ENCODE measurements around the gene NSMF. TPM values are rescaled to one million over a fixed set of nuclear protein-coding genes. Genes with fewer than 3 reads are reported as not detected.
"Not testable (repeated sequence)": the region's sequence is repeated elsewhere in the genome, so short reads cannot be mapped to it uniquely, and the experiment has no call there.

NSMF gene
- total RNA-seq, 1 donor from 2014 or later: 52.5 TPM

DNA sequence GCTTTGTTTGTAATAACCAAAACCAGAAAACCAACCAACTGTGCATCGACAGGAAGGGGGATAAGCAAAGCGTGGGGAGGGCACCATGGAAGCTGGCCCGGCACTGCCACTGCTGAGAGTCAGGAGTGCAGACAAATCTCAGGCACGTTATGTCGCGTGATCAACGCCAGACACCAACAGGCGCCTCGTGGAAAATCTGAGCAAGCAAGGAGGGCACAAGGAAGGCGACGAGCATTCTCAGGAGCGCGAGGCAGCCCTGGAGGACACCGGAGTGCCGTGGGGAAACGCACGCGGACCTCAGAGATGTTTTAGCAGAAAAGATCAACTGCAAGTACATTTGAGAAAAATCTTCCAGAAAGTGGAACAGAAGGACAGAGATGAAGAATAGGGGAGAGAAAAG is 15.1 kb upstream of the NSMF start:
- TF ChIP-seq, protein P1, sequence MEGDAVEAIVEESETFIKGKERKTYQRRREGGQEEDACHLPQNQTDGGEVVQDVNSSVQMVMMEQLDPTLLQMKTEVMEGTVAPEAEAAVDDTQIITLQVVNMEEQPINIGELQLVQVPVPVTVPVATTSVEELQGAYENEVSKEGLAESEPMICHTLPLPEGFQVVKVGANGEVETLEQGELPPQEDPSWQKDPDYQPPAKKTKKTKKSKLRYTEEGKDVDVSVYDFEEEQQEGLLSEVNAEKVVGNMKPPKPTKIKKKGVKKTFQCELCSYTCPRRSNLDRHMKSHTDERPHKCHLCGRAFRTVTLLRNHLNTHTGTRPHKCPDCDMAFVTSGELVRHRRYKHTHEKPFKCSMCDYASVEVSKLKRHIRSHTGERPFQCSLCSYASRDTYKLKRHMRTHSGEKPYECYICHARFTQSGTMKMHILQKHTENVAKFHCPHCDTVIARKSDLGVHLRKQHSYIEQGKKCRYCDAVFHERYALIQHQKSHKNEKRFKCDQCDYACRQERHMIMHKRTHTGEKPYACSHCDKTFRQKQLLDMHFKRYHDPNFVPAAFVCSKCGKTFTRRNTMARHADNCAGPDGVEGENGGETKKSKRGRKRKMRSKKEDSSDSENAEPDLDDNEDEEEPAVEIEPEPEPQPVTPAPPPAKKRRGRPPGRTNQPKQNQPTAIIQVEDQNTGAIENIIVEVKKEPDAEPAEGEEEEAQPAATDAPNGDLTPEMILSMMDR (IDR thresholded peaks at IDR 0.05; ENCODE audit: insufficient read depth, low read length, poor library complexity, severe bottlenecking): no peak
- H3K36me3 ChIP-seq (ENCODE audit: control insufficient read depth, insufficient read depth, low read length): no peaks in the 10 kb centered on the region
- no peak for DNase-seq (ENCODE audit: low read depth)
- H3K4me3 ChIP-seq (ENCODE audit: low read depth, low read length): no peak overlapping the region
- H3K27me3 ChIP-seq (ENCODE audit: control insufficient read depth, insufficient read depth, low read length): peaks cover 12% of the 10 kb centered on the region

DNA sequence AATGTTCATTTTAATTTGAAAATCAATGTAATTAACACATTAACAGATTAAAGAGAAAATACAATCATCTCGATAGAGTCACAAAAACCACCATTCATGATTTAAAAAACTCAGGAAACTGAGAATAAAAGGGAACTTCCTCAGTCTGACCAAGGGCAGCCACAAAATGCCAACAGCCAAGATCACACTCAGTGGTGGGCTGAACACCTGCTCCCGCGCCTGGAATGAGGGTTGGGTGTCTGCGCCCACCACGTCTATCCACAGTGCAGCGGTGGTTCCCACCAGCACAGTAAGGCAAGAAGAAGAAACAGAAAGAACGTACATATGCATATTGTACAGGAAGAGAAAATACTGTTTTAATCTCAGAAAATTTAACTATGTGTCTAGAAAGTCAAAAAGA is 11.7 kb upstream of the NSMF start:
- no peak for DNase-seq (ENCODE audit: low read depth)
- TF ChIP-seq, protein P1 (IDR thresholded peaks at IDR 0.05; ENCODE audit: insufficient read depth, low read length, poor library complexity, severe bottlenecking): no peak
- no peak overlapping the region for H3K4me3 ChIP-seq (ENCODE audit: low read depth, low read length)
- H3K36me3 ChIP-seq (ENCODE audit: control insufficient read depth, insufficient read depth, low read length): no peaks in the 10 kb centered on the region
- peaks cover 4% of the 10 kb centered on the region for H3K27me3 ChIP-seq (ENCODE audit: control insufficient read depth, insufficient read depth, low read length)

DNA sequence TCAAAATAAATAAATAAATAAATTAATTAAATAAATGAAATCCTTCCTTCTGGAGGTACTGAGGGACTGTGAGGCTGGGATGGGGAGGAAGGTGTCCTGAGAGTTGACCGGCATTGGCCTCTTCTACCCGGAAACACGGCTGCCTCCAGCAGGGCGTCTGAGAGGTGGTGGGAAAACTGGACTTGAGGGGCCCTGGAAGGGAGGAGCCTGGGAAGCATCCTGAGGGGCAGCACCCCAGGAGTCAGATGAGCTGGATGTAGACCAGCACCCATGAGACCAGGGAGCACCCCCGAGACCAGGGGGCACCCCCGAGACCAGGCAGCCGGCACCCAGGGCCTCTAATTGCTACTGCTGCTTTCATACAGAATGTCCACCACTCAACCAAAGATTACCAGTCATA is 8.8 kb upstream of the NSMF start:
- no peak overlapping the region for H3K4me3 ChIP-seq (ENCODE audit: low read depth, low read length)
- no peak for DNase-seq (ENCODE audit: low read depth)
- H3K36me3 ChIP-seq (ENCODE audit: control insufficient read depth, insufficient read depth, low read length): no peaks in the 10 kb centered on the region
- peaks cover 4% of the 10 kb centered on the region for H3K27me3 ChIP-seq (ENCODE audit: control insufficient read depth, insufficient read depth, low read length)
- TF ChIP-seq, protein P1 (IDR thresholded peaks at IDR 0.05; ENCODE audit: insufficient read depth, low read length, poor library complexity, severe bottlenecking): no peak

DNA sequence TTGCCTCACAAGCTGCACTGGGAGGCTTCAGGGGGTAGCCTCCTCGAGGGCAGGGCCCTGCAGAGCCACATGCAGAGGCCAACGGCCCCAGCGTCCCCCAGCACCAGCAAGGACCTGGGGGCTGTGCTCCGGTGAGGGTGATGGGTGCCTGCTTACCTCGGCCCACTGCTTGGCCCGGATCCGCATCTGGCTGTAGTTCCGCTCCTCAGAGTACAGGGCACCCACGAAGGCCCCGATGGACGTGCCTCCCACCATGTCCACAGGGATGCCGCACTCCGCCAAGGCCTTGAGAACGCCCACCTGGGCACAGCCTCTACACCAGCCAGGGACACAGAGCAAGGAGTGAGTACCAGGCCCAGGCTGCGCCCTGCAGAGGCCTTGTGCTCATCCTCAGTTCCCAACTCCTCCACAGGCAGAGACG is 8.0 kb upstream of the NSMF start:
- Histone ChIP-seq H3K36me3 (ENCODE audit: control insufficient read depth, insufficient read depth, low read length) (no peaks in the 10 kb centered on the region), H3K4me3 (ENCODE audit: low read depth, low read length) (no peak overlapping the region), H3K27me3 (ENCODE audit: control insufficient read depth, insufficient read depth, low read length) (peaks cover 7% of the 10 kb centered on the region)
- TF ChIP-seq, protein P1 (IDR thresholded peaks at IDR 0.05; ENCODE audit: insufficient read depth, low read length, poor library complexity, severe bottlenecking): no peak
- DNase-seq (ENCODE audit: low read depth): no peak

DNA sequence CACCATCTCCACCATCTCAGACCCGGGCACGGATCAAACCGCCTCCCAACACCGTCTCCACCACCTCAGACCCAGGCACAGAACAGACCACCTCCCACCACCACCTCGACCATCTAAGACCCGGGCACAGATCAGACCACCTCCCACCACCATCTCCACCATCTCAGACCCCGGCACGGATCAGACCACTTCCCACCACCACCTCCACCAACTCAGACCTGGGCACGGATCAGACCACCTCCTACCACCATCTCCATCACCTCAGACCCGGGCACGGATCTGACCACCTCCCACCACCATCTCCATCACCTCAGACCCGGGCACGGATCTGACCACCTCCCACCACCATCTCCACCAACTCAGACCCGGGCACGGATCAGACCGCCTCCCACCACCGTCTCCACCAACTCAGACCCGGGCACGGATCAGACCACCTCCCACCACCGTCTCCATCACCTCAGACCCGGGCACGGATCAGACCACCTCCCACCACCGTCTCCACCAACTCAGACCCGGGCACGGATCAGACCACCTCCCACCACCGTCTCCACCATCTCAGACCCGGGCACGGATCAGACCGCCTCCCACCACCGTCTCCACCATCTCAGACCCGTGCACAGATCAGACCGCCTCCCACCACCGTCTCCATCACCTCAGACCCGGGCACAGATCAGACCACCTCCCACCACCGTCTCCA is 7.4 kb upstream of the NSMF start:
- not testable (repeated sequence) for H3K4me3 ChIP-seq (ENCODE audit: low read depth, low read length); H3K36me3 ChIP-seq (ENCODE audit: control insufficient read depth, insufficient read depth, low read length); H3K27me3 ChIP-seq (ENCODE audit: control insufficient read depth, insufficient read depth, low read length); DNase-seq (ENCODE audit: low read depth)

DNA sequence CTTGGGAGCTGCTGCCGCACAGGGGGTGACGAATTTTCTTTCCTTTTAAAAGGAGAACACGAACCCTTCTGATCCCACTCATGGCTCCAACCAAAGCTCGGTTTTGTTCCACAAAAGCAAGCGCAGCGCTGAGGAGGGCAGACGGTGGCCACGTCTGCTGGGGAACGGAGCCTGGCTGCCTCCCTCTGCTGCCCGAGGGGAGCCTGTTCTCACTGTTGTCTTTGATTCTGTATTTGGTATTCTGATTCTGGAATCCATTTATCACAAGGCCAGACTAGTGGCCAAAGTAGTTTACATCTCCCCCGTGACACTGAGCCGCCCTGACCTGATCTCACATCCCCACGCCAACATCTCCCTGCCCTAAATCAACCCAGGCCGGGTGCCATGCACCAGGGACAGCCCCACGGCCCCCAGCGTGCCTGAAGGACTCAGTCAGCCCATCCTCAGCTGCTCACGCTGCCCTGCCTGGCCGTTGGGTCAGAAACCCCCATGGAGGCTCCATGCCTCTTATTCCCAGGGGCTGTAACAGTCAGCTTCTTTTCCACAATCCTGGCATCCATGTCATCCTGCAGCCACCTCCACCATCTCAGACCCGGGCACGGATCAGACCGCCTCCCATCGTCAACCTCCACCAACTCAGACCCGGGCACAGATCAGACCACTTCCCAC is 6.7 kb upstream of the NSMF start:
- H3K27me3 ChIP-seq (ENCODE audit: control insufficient read depth, insufficient read depth, low read length): peaks cover 10% of the 10 kb centered on the region
- no peak overlapping the region for H3K4me3 ChIP-seq (ENCODE audit: low read depth, low read length)
- H3K36me3 ChIP-seq (ENCODE audit: control insufficient read depth, insufficient read depth, low read length): no peaks in the 10 kb centered on the region
- no peak for DNase-seq (ENCODE audit: low read depth)
- TF ChIP-seq, protein P1 (IDR thresholded peaks at IDR 0.05; ENCODE audit: insufficient read depth, low read length, poor library complexity, severe bottlenecking): no peak

All from kidney epithelial cell (primary cell).